ENCODE data around the gene ZNF136. TPM values are rescaled to one million over a fixed set of nuclear protein-coding genes. Genes with fewer than 3 reads are reported as not detected.

Gene ZNF136
- total and polyA plus RNA-seq, 2 experiments from 2014 or later: 3.0 to 4.8 TPM

- TF ChIP-seq EZH2 (IDR thresholded peaks at IDR 0.05; ENCODE audit: insufficient read depth, poor library complexity, severe bottlenecking) (no peak), EZH2phosphoT487 (IDR thresholded peaks at IDR 0.05; ENCODE audit: insufficient read depth, low read depth) (no peak)
Observed at GRCh38 chr19:12229990-12230389, 67.1 kb downstream of the ZNF136 start.

GRCh38 chr19:12230751-12231733, 68.1 kb downstream of the ZNF136 start:
- Histone ChIP-seq H2AFZ (no peak overlapping the region), H3K27me3 (replicated peaks; ENCODE audit: insufficient read depth) (no peaks in the 10 kb centered on the region), H3K36me3 (ENCODE audit: low read depth) (peaks cover 21% of the 10 kb centered on the region; the same call in 1 of the 2 replicates), H3F3A (ENCODE audit: insufficient read depth) (no peaks in the 10 kb centered on the region), H3K4me1 (ENCODE audit: insufficient read depth) (no peaks in the 10 kb centered on the region), H3K9me3 (ENCODE audit: low read depth) (no peaks in the 10 kb centered on the region), H3K4me3 (no peak overlapping the region), H3K27ac (no peak overlapping the region), H4K20me1 (ENCODE audit: insufficient read depth) (no peaks in the 10 kb centered on the region), H3K79me2 (ENCODE audit: insufficient read depth) (no peaks in the 10 kb centered on the region), H3K9me2 (ENCODE audit: insufficient read depth) (no peaks in the 10 kb centered on the region), H3K9ac (no peak overlapping the region), H3K4me2 (ENCODE audit: unreplicated experiment) (no peak overlapping the region)
- TF ChIP-seq EZH2phosphoT487 (IDR thresholded peaks at IDR 0.05; ENCODE audit: insufficient read depth, low read depth) (no peak), EZH2 (IDR thresholded peaks at IDR 0.05; ENCODE audit: insufficient read depth, poor library complexity, severe bottlenecking) (no peak)
- WGBS, 2 experiments (ENCODE audit: low coverage in 1 of 2, low lambda C conversion rate in 2 of 2, missing lambda C conversion rate in 2 of 2): 69 to 77% methylated on average over 6 of the region's 6 CpGs
- DNase-seq: peak; percentile 2
- in situ Hi-C loops (cut with MboI): no loop called here

More at GRCh38 chr19:12229990-12230389, 67.1 kb downstream of the ZNF136 start:
- H3K9ac ChIP-seq: no peak overlapping the region
- no peaks in the 10 kb centered on the region for H3K9me2 ChIP-seq (ENCODE audit: insufficient read depth)
- H3K27ac ChIP-seq: no peak overlapping the region
- H3F3A ChIP-seq (ENCODE audit: insufficient read depth): no peaks in the 10 kb centered on the region
- no peaks in the 10 kb centered on the region for H3K9me3 ChIP-seq (ENCODE audit: low read depth)
- H3K4me3 ChIP-seq: no peak overlapping the region
- in situ Hi-C loops (cut with MboI): no loop called here
- H2AFZ ChIP-seq: no peak overlapping the region
- H3K4me2 ChIP-seq (ENCODE audit: unreplicated experiment): no peak overlapping the region
- H3K36me3 ChIP-seq (ENCODE audit: low read depth): peaks cover 22% of the 10 kb centered on the region; the same call in 1 of the 2 replicates
- H3K4me1 ChIP-seq (ENCODE audit: insufficient read depth): no peaks in the 10 kb centered on the region
- no peaks in the 10 kb centered on the region for H3K27me3 ChIP-seq (replicated peaks; ENCODE audit: insufficient read depth)
- no peak for DNase-seq
- H4K20me1 ChIP-seq (ENCODE audit: insufficient read depth): no peaks in the 10 kb centered on the region
- 74 to 77% methylated on average over 3 of the region's 3 CpGs for WGBS, 2 experiments (ENCODE audit: low coverage in 1 of 2, low lambda C conversion rate in 2 of 2, missing lambda C conversion rate in 2 of 2)
- no peaks in the 10 kb centered on the region for H3K79me2 ChIP-seq (ENCODE audit: insufficient read depth)

- no peak for DNase-seq
- Histone ChIP-seq H3K4me1 (ENCODE audit: insufficient read depth) (no peaks in the 10 kb centered on the region), H3K27me3 (replicated peaks; ENCODE audit: insufficient read depth) (no peaks in the 10 kb centered on the region), H3F3A (ENCODE audit: insufficient read depth) (no peaks in the 10 kb centered on the region), H3K36me3 (ENCODE audit: low read depth) (peaks cover 18% of the 10 kb centered on the region; the same call in 1 of the 2 replicates), H4K20me1 (ENCODE audit: insufficient read depth) (no peaks in the 10 kb centered on the region), H3K27ac (no peak overlapping the region), H3K79me2 (ENCODE audit: insufficient read depth) (no peaks in the 10 kb centered on the region), H3K9me2 (ENCODE audit: insufficient read depth) (no peaks in the 10 kb centered on the region), H3K4me3 (no peak overlapping the region), H3K9me3 (ENCODE audit: low read depth) (no peaks in the 10 kb centered on the region), H2AFZ (no peak overlapping the region), H3K9ac (no peak overlapping the region), H3K4me2 (ENCODE audit: unreplicated experiment) (no peak overlapping the region)
- TF ChIP-seq EZH2phosphoT487 (IDR thresholded peaks at IDR 0.05; ENCODE audit: insufficient read depth, low read depth): no peak
- WGBS, 2 experiments (ENCODE audit: low coverage in 1 of 2, low lambda C conversion rate in 2 of 2, missing lambda C conversion rate in 2 of 2): 86 to 92% methylated on average over 3 of the region's 3 CpGs
- in situ Hi-C loops (cut with MboI): no loop called here
Observed at GRCh38 chr19:12232961-12233360, 70.1 kb downstream of the ZNF136 start.

- peaks cover 17% of the 10 kb centered on the region; the same call in 1 of the 2 replicates for H3K36me3 ChIP-seq (ENCODE audit: low read depth)
- in situ Hi-C loops (cut with MboI): no loop called here
- 91 to 92% methylated on average over 26 to 35 of the region's 37 CpGs for WGBS, 2 experiments (ENCODE audit: low coverage in 1 of 2, low lambda C conversion rate in 2 of 2, missing lambda C conversion rate in 2 of 2)
Observed at GRCh38 chr19:12237143-12237839, 74.4 kb downstream of the ZNF136 start.

More at GRCh38 chr19:12237143-12237839, 74.4 kb downstream of the ZNF136 start:
- no peak overlapping the region for H3K4me3 ChIP-seq
- H3K9me3 ChIP-seq (ENCODE audit: low read depth): no peaks in the 10 kb centered on the region
- DNase-seq: no peak
- TF ChIP-seq EZH2phosphoT487 (IDR thresholded peaks at IDR 0.05; ENCODE audit: insufficient read depth, low read depth) (no peak), EZH2 (IDR thresholded peaks at IDR 0.05; ENCODE audit: insufficient read depth, poor library complexity, severe bottlenecking) (no peak)
- no peak overlapping the region for H2AFZ ChIP-seq
- H3K27ac ChIP-seq: no peak overlapping the region
- H3K27me3 ChIP-seq (replicated peaks; ENCODE audit: insufficient read depth): no peaks in the 10 kb centered on the region
- no peaks in the 10 kb centered on the region for H3K9me2 ChIP-seq (ENCODE audit: insufficient read depth)
- H3K9ac ChIP-seq: no peak overlapping the region
- H3K4me2 ChIP-seq (ENCODE audit: unreplicated experiment): no peak overlapping the region
- H3K4me1 ChIP-seq (ENCODE audit: insufficient read depth): no peaks in the 10 kb centered on the region
- H4K20me1 ChIP-seq (ENCODE audit: insufficient read depth): no peaks in the 10 kb centered on the region
- no peaks in the 10 kb centered on the region for H3K79me2 ChIP-seq (ENCODE audit: insufficient read depth)
- H3F3A ChIP-seq (ENCODE audit: insufficient read depth): no peaks in the 10 kb centered on the region

Other genes starting within 250 kb of the ZNF136 start
- gene ZNF700, start 238.0 kb upstream of the ZNF136 start, total RNA-seq (2014; rRNA removed; shearing (Covaris generic)): 6.3 and 6.8 TPM in 2 replicates
- 3.2 TPM in 2 replicates for gene ZNF700, start 238.0 kb upstream of the ZNF136 start, polyA plus RNA-seq (2016; fragmentation: Nextera tagmentation; extraction: Ambion mirVana)
- gene ZNF763, start 198.1 kb upstream of the ZNF136 start, total RNA-seq (2014; rRNA removed; shearing (Covaris generic)): 0.63 and 1.8 TPM in 2 replicates
- 1.4 and 1.6 TPM in 2 replicates for gene ZNF763, start 198.1 kb upstream of the ZNF136 start, polyA plus RNA-seq (2016; fragmentation: Nextera tagmentation; extraction: Ambion mirVana)
- 1.5 and 7.6 TPM in 2 replicates for gene ZNF433, start 127.4 kb upstream of the ZNF136 start, total RNA-seq (2014; rRNA removed; shearing (Covaris generic))
- gene ZNF433, start 127.4 kb upstream of the ZNF136 start, polyA plus RNA-seq (2016; fragmentation: Nextera tagmentation; extraction: Ambion mirVana): 4.2 and 5.0 TPM in 2 replicates
- gene ZNF878, start 110.1 kb upstream of the ZNF136 start, total RNA-seq (2014; rRNA removed; shearing (Covaris generic)): not detected in 2 replicates
- 0.18 TPM in 1 of 2 replicates, not detected in the other for gene ZNF878, start 110.1 kb upstream of the ZNF136 start, polyA plus RNA-seq (2016; fragmentation: Nextera tagmentation; extraction: Ambion mirVana)
- 4.0 and 4.2 TPM in 2 replicates for gene ZNF844, start 98.4 kb upstream of the ZNF136 start, total RNA-seq (2014; rRNA removed; shearing (Covaris generic))
- 1.7 and 2.3 TPM in 2 replicates for gene ZNF844, start 98.4 kb upstream of the ZNF136 start, polyA plus RNA-seq (2016; fragmentation: Nextera tagmentation; extraction: Ambion mirVana)
- gene ZNF20, start 22.7 kb upstream of the ZNF136 start, total RNA-seq (2014; rRNA removed; shearing (Covaris generic)): 5.5 and 5.9 TPM in 2 replicates
- gene ZNF20, start 22.7 kb upstream of the ZNF136 start, polyA plus RNA-seq (2016; fragmentation: Nextera tagmentation; extraction: Ambion mirVana): 1.3 and 2.1 TPM in 2 replicates
- gene ZNF625, start 6.4 kb upstream of the ZNF136 start, total RNA-seq (2014; rRNA removed; shearing (Covaris generic)): 3.2 and 7.2 TPM in 2 replicates
- gene ZNF625, start 6.4 kb upstream of the ZNF136 start, polyA plus RNA-seq (2016; fragmentation: Nextera tagmentation; extraction: Ambion mirVana): 1.5 and 2.4 TPM in 2 replicates
- gene ZNF44, start 131.8 kb downstream of the ZNF136 start, total RNA-seq (2014; rRNA removed; shearing (Covaris generic)): 5.5 and 6.1 TPM in 2 replicates
- gene ZNF44, start 131.8 kb downstream of the ZNF136 start, polyA plus RNA-seq (2016; fragmentation: Nextera tagmentation; extraction: Ambion mirVana): 6.4 and 7.2 TPM in 2 replicates
- 1.8 and 16.4 TPM in 2 replicates for gene ZNF563, start 170.5 kb downstream of the ZNF136 start, total RNA-seq (2014; rRNA removed; shearing (Covaris generic))
- gene ZNF563, start 170.5 kb downstream of the ZNF136 start, polyA plus RNA-seq (2016; fragmentation: Nextera tagmentation; extraction: Ambion mirVana): 2.6 and 2.8 TPM in 2 replicates
- gene ZNF442, start 202.6 kb downstream of the ZNF136 start, total RNA-seq (2014; rRNA removed; shearing (Covaris generic)): 2.1 and 3.6 TPM in 2 replicates
- gene ZNF442, start 202.6 kb downstream of the ZNF136 start, polyA plus RNA-seq (2016; fragmentation: Nextera tagmentation; extraction: Ambion mirVana): 0.71 and 1.3 TPM in 2 replicates
- 1.8 and 2.5 TPM in 2 replicates for gene ZNF799, start 238.2 kb downstream of the ZNF136 start, total RNA-seq (2014; rRNA removed; shearing (Covaris generic))
- 1.8 and 2.2 TPM in 2 replicates for gene ZNF799, start 238.2 kb downstream of the ZNF136 start, polyA plus RNA-seq (2016; fragmentation: Nextera tagmentation; extraction: Ambion mirVana)

Data from GM23248 (cell line).